ENCODE data around the gene ZFYVE28.

DNA sequence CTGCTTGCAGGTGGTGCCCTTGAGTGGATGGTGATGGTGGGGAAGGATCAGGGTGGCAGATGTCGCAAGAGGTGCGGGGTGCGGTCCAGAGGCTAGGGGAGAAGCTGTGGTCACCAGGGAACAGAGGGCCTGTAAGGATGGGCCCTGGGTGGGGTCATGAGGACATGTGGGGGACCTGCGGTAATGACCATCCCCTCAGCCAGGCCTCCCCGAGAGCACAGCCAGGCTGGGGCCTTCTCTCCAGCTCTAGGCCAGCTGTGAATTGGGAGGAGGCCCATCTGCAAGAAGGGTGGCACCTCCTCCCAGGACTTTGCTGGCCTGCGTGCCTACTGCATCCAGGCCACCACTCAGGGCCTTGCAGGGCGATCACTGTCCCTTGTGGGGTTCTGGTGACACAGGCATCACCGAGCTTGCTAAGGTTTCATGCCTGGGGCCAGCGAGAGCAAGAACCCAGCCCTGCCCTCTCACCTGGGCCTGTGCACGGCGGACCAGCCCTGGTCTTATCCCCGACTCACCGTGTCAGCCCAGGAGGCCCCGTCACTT lies 122.5 kb downstream of the ZFYVE28 start:
- TF ChIP-seq, protein P1, sequence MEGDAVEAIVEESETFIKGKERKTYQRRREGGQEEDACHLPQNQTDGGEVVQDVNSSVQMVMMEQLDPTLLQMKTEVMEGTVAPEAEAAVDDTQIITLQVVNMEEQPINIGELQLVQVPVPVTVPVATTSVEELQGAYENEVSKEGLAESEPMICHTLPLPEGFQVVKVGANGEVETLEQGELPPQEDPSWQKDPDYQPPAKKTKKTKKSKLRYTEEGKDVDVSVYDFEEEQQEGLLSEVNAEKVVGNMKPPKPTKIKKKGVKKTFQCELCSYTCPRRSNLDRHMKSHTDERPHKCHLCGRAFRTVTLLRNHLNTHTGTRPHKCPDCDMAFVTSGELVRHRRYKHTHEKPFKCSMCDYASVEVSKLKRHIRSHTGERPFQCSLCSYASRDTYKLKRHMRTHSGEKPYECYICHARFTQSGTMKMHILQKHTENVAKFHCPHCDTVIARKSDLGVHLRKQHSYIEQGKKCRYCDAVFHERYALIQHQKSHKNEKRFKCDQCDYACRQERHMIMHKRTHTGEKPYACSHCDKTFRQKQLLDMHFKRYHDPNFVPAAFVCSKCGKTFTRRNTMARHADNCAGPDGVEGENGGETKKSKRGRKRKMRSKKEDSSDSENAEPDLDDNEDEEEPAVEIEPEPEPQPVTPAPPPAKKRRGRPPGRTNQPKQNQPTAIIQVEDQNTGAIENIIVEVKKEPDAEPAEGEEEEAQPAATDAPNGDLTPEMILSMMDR (IDR thresholded peaks at IDR 0.05) = no peak
- TF ChIP-seq POLR2A (IDR thresholded peaks at IDR 0.05) = no peak

All from Peyer's patch (tissue), 4 donors.